GM10266 (cell line): ENCODE results near the gene VSX1.

Source experiments
- DNase-seq: peaks from one replicate; pipeline ENCODE4 v3.0.0; 2012; ENCODE audit errors: extremely low spot score
- CTCF ChIP-seq: IDR thresholded peaks from 2 replicates; pipeline ENCODE4 v1.5.1; 2012; ENCODE audit warnings: mild to moderate bottlenecking, low read depth; ENCODE audit not compliant: control insufficient read depth, insufficient read depth; ENCODE audit errors: missing control alignments

Gene VSX1

GRCh38 chr20:25065072-25065624, 16.8 kb downstream of the VSX1 start:
- DNase-seq, result no peak
- no peak for TF ChIP-seq CTCF

- DNase-seq, result no peak
- TF ChIP-seq CTCF, result no peak
Observed at GRCh38 chr20:25064561-25065071, 17.3 kb downstream of the VSX1 start.

DNA sequence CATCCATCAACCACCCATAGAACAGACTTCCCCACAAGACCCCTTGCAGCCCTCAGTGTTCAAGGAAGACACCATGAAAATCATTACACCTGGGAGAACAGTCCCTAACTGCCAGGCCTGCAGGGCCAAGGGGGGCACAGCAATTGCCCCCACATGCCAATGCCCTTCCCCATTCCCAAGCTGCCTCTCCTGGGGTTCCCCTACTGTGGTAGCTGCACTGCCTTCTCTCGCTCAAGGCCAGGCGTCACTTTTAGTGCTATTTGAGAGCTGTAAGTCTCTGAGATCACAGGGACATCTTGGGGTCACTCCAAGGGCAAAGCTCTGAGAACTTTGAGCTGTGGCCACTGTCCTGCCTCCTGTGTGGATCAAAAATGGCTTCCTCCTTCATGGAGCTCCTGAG, 18.0 kb downstream of the VSX1 start:
- DNase-seq, result no peak
- TF ChIP-seq CTCF, result no peak

- DNase-seq, result no peak
- TF ChIP-seq CTCF, result no peak
Observed at GRCh38 chr20:25063546-25063945, 18.4 kb downstream of the VSX1 start.

GRCh38 chr20:25062841-25063240, 19.1 kb downstream of the VSX1 start:
- DNase-seq, result no peak
- TF ChIP-seq CTCF, result no peak

- TF ChIP-seq CTCF, result no peak
- no peak for DNase-seq
Observed at GRCh38 chr20:25061821-25062530, 20.0 kb downstream of the VSX1 start.

GRCh38 chr20:25061103-25061799, 20.7 kb downstream of the VSX1 start:
- no peak for TF ChIP-seq CTCF
- DNase-seq, result no peak
